Parathyroid adenoma (tissue), 2 donors: Measurements from ENCODE around the gene PGM1.

ENCODE experiments used
- H2AFZ ChIP-seq: fragments of 300-600 bp; sonication (generic); one replicate; pipeline ENCODE4 v1.7.0; 2017; ENCODE audit warnings: antibody characterized with exemption, mild to moderate bottlenecking
- H3K27ac ChIP-seq: fragments of 300-600 bp; sonication (generic); one replicate; pipeline ENCODE4 v1.7.0; 2017
- H3K27me3 ChIP-seq: fragments of 300-600 bp; sonication (generic); one replicate; pipeline ENCODE4 v1.7.0; 2017; ENCODE audit warnings: low read length; ENCODE audit not compliant: control insufficient read depth, insufficient read depth
- H3K36me3 ChIP-seq: fragments of 300-600 bp; sonication (generic); one replicate; pipeline ENCODE4 v1.7.0; 2017; ENCODE audit warnings: low read length; ENCODE audit not compliant: control insufficient read depth, insufficient read depth
- H3K4me1 ChIP-seq: fragments of 300-600 bp; sonication (generic); one replicate; pipeline ENCODE4 v1.7.0; 2017; ENCODE audit warnings: control low read depth
- H3K4me2 ChIP-seq: fragments of 300-600 bp; sonication (generic); one replicate; pipeline ENCODE4 v1.7.0; 2017; ENCODE audit warnings: low read length
- H3K4me3 ChIP-seq: fragments of 300-600 bp; sonication (generic); one replicate; pipeline ENCODE4 v1.7.0; 2017; ENCODE audit warnings: low read depth, low read length
- H3K79me2 ChIP-seq: fragments of 300-600 bp; sonication (generic); one replicate; pipeline ENCODE4 v1.7.0; 2017; ENCODE audit warnings: control low read depth
- H3K9ac ChIP-seq: fragments of 300-600 bp; sonication (generic); one replicate; pipeline ENCODE4 v1.7.0; 2017; ENCODE audit warnings: mild to moderate bottlenecking
- H3K9me3 ChIP-seq: fragments of 300-600 bp; sonication (generic); one replicate; pipeline ENCODE4 v1.7.0; 2017; ENCODE audit warnings: low read length; ENCODE audit not compliant: control insufficient read depth
- TF ChIP-seq, protein P1 (sequence below): fragments of 300-600 bp; sonication (generic); IDR thresholded peaks from one replicate; pipeline ENCODE4 v1.7.0; 2017; ENCODE audit warnings: antibody characterized with exemption, mild to moderate bottlenecking
- donor health status: primary hyperparathyroidism.

PGM1 gene

DNA sequence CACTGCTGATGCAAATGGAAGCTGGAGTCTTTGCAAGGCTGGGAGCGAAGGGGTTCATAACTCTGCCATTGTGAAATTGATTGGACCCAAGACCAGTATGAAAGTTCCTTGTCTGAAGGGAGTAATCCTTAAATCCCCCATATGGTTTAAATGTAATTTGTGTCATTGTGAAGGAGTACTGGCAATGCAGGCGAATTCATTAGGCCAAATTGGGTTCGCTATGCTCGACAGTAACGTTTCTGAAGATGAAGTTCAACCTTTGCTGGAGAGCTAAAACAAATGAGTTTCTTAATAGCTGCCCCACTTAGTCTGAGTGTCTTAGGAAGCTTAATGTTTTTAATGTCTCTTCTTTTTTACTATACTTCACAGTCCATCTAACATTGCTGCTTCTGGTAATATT lies 27.5 kb downstream of the PGM1 start:
- H3K27me3 ChIP-seq = no peaks in the 10 kb centered on the region
- no peak overlapping the region for H2AFZ ChIP-seq
- H3K9me3 ChIP-seq = no peaks in the 10 kb centered on the region
- H3K4me1 ChIP-seq = peaks cover 6% of the 10 kb centered on the region
- H3K4me3 ChIP-seq = no peak overlapping the region
- H3K4me2 ChIP-seq = no peak overlapping the region
- H3K27ac ChIP-seq = no peak overlapping the region
- H3K79me2 ChIP-seq = peaks cover 13% of the 10 kb centered on the region
- no peaks in the 10 kb centered on the region for H3K36me3 ChIP-seq
- TF ChIP-seq, protein P1, sequence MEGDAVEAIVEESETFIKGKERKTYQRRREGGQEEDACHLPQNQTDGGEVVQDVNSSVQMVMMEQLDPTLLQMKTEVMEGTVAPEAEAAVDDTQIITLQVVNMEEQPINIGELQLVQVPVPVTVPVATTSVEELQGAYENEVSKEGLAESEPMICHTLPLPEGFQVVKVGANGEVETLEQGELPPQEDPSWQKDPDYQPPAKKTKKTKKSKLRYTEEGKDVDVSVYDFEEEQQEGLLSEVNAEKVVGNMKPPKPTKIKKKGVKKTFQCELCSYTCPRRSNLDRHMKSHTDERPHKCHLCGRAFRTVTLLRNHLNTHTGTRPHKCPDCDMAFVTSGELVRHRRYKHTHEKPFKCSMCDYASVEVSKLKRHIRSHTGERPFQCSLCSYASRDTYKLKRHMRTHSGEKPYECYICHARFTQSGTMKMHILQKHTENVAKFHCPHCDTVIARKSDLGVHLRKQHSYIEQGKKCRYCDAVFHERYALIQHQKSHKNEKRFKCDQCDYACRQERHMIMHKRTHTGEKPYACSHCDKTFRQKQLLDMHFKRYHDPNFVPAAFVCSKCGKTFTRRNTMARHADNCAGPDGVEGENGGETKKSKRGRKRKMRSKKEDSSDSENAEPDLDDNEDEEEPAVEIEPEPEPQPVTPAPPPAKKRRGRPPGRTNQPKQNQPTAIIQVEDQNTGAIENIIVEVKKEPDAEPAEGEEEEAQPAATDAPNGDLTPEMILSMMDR = no peak
- no peak overlapping the region for H3K9ac ChIP-seq

DNA sequence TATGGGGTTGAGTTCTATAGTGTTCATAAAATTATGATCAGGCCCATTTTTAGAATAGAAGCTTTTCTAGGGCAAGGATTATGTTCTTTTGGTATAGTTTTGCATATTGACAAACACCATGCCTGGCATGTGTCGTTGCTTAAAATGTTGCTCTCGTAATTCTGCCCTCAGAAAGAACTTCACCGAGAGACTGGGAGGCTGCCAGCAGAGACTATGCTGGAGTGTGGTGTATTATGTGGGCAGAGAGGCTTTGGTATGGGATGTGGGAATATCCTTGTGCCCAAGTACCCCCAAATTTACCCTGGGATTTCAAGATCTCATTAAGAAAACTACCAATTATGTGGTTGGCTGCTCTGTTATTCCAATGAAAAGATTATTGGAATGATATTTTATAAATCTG lies 27.9 kb downstream of the PGM1 start:
- H3K4me1 ChIP-seq = peaks cover 4% of the 10 kb centered on the region

DNA sequence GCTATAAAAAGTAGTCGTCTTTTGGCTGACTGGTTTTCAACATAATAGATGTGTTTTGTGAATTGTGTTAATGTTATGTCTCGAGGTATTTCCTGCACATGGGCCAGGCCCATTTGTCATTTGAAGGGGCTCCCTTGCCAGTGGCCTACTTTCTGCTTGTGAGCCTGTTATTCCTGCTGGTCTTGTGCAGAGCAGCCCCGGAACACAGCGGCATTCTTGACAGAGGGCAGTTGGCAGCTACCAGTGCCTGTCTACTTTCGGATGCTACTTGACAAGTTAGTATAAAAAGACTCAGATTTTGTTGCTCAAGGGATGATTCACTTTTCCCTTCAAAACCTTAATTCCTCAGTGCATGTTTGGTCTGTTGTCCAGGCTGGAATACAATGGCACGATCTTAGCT lies 28.5 kb downstream of the PGM1 start:
- Histone ChIP-seq H3K4me2 (no peak overlapping the region), H3K4me3 (no peak overlapping the region), H2AFZ (no peak overlapping the region), H3K9ac (no peak overlapping the region), H3K79me2 (peaks cover 9% of the 10 kb centered on the region), H3K27me3 (no peaks in the 10 kb centered on the region), H3K27ac (no peak overlapping the region), H3K9me3 (no peaks in the 10 kb centered on the region), H3K4me1 (no peaks in the 10 kb centered on the region), H3K36me3 (no peaks in the 10 kb centered on the region)
- TF ChIP-seq, protein P1 = no peak

More for the DNA sequence above, 27.9 kb downstream of the PGM1 start:
- no peaks in the 10 kb centered on the region for H3K36me3 ChIP-seq
- H3K4me3 ChIP-seq = no peak overlapping the region
- no peak overlapping the region for H3K4me2 ChIP-seq
- no peak overlapping the region for H3K9ac ChIP-seq
- H3K27ac ChIP-seq = no peak overlapping the region
- H2AFZ ChIP-seq = no peak overlapping the region
- H3K79me2 ChIP-seq = peaks cover 13% of the 10 kb centered on the region
- H3K27me3 ChIP-seq = no peaks in the 10 kb centered on the region
- TF ChIP-seq, protein P1 = no peak
- no peaks in the 10 kb centered on the region for H3K9me3 ChIP-seq

DNA sequence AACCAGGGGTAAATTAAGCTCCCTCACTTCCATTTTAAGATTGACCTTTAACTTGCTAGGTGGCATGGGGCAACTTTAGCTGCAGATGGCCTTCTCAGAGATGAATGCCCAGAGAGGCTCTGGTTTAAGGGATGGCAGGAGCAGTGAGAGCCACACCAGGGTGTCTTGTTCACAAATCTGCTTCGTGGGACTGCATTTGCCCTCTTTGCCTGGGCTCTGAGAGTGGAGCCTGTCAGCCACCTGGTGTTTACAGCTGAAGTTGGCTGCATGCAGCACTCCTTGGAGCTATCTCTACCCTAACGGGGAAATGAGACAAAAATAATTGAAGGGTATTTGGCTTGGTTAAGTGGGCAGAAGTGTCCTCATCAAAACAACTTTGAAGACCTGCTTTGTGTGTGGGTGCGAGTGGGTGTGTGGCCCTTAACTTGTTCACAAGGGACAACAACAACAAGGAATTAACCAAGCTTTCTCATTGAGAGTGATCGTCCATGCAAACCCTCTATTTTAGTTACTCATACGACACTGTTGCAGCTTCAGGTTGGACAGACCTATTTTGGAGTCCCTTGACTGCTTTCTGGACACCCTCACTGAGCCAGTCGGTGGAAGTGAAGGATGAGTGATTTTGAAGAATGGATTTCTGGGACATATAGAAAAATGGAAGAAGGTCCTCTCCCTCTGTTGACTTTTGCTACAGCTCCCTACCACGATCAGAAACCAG lies 29.8 kb downstream of the PGM1 start:
- Histone ChIP-seq H3K79me2 (peaks cover 3% of the 10 kb centered on the region), H3K4me3 (no peak overlapping the region), H3K36me3 (no peaks in the 10 kb centered on the region), H3K9me3 (no peaks in the 10 kb centered on the region), H3K4me1 (no peaks in the 10 kb centered on the region), H3K9ac (no peak overlapping the region), H2AFZ (no peak overlapping the region), H3K27me3 (no peaks in the 10 kb centered on the region), H3K27ac (no peak overlapping the region), H3K4me2 (no peak overlapping the region)
- TF ChIP-seq, protein P1 = no peak

DNA sequence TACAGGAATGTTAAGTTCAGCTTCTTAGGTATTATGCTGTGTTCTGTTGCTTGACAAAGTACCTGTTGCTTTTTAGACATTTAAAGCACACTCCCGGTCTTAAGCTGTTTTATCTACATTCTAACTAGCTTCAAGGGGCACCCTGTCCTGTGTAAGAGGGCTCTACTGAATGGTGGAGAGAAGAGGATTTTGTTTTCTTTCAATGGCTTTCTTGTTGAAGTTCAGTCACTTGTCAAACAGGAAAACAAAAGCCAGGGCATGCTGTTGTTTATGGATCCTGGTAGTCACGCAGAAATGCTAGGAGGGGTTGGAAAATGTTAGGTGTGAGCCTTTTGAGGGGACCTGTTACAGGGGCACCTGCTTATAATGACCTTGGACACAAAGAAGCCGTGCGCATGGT lies 30.7 kb downstream of the PGM1 start:
- H3K79me2 ChIP-seq = peaks cover 1% of the 10 kb centered on the region
- no peaks in the 10 kb centered on the region for H3K36me3 ChIP-seq
- H3K4me2 ChIP-seq = no peak overlapping the region
- TF ChIP-seq, protein P1 = no peak
- no peaks in the 10 kb centered on the region for H3K9me3 ChIP-seq
- H2AFZ ChIP-seq = no peak overlapping the region
- no peak overlapping the region for H3K4me3 ChIP-seq
- H3K9ac ChIP-seq = no peak overlapping the region
- H3K27me3 ChIP-seq = no peaks in the 10 kb centered on the region
- no peak overlapping the region for H3K27ac ChIP-seq
- no peaks in the 10 kb centered on the region for H3K4me1 ChIP-seq
